Retinal pigment epithelial cell (primary cell): Measurements from ENCODE around the gene C16orf87.

Experiments used
- DNase-seq: peaks from one replicate; pipeline ENCODE4 v3.0.0-alpha.2; 2010; ENCODE audit warnings: low read depth
- H3K4me3 ChIP-seq: 2 replicates; pipeline ENCODE4 v1.5.1; 2011; ENCODE audit warnings: mild to moderate bottlenecking, low read length, control low read depth, moderate library complexity
- TF ChIP-seq, protein P1 (sequence below): conservative IDR thresholded peaks from 2 replicates; pipeline ENCODE4 v1.5.1; 2011; ENCODE audit warnings: low read depth, low read length, control low read depth, inconsistent platforms

The C16orf87 gene

DNA sequence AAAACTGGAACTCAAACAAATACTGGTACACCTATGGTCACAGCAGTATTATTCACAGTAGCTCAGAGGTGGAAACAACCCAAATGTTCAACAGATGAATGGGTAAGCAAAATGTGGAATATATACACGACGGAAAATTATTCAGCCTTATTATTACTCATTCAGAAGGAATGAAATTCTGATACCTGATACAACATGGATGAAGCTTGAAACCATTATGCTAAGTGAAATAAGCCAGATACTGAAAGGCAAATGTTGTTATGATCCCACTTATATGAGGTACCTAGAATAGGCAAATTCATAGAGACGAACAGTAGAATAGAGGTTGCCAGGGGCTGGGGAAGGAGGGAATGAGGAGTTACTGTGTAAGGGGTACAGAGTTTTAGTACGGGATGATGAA lies 55.8 kb downstream of the C16orf87 start:
- DNase-seq: no peak
- H3K4me3 ChIP-seq: no peak overlapping the region
- TF ChIP-seq, protein P1, sequence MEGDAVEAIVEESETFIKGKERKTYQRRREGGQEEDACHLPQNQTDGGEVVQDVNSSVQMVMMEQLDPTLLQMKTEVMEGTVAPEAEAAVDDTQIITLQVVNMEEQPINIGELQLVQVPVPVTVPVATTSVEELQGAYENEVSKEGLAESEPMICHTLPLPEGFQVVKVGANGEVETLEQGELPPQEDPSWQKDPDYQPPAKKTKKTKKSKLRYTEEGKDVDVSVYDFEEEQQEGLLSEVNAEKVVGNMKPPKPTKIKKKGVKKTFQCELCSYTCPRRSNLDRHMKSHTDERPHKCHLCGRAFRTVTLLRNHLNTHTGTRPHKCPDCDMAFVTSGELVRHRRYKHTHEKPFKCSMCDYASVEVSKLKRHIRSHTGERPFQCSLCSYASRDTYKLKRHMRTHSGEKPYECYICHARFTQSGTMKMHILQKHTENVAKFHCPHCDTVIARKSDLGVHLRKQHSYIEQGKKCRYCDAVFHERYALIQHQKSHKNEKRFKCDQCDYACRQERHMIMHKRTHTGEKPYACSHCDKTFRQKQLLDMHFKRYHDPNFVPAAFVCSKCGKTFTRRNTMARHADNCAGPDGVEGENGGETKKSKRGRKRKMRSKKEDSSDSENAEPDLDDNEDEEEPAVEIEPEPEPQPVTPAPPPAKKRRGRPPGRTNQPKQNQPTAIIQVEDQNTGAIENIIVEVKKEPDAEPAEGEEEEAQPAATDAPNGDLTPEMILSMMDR: no peak

DNA sequence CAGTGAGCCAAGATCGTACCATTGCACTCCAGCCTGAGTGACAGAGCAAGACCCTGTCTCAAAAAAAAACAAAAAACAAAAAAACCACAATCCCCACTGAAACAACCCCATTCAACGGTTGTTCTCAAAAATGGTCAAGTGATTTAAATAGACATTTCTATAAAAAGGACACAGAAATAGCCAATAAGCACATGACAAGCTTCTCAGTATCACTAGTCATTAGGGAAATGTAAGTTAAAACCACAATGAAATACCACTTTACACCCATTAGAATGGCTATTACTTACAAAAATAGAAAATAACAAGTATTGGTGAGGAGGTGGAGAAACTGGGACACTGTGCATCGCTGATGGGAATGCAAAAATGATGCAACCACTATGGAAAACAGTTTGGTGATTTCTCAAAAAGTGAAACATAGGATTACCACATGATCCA lies 56.2 kb downstream of the C16orf87 start:
- TF ChIP-seq, protein P1: no peak
- no peak overlapping the region for H3K4me3 ChIP-seq
- no peak for DNase-seq

DNA sequence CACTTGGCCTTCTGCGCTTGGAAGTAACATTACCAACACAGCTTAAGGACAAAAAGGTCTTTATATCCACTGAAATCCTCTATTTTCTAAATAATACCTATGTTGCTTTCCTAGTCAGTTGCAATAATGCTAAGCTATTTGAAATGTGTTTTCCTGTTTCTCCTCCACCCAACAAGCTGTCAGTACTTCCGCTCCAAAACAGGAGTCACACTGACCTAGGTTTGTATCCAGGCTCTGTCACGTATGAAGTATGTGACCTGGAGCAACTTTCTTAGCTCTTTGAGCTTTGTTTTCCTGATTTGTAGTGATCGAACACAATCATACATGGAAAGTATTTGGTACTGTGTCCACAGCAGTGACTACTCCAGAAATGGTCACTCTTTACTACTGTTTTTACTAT lies 58.5 kb downstream of the C16orf87 start:
- no peak for DNase-seq
- H3K4me3 ChIP-seq: no peak overlapping the region
- TF ChIP-seq, protein P1: no peak

DNA sequence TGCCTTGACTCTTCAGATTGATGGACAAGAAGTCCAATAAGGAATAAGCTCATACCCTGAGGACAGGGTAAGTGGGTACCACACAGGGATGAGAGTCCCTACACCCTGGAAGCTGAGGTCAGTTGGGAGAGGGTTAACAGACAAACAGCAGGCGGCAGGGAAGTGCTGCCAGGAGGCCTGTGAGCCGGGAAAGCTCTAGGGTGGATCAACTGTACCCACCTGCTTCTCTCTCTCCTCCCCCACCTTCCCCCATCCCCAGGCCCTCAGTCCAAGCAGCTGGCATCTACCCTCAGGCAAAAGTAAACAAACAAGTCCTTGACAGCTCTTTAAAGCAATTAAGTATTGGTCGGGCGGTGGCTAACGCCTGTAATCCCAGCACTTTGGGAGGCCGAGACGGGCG lies 62.2 kb downstream of the C16orf87 start:
- DNase-seq: no peak
- TF ChIP-seq, protein P1: no peak
- H3K4me3 ChIP-seq: no peak overlapping the region

DNA sequence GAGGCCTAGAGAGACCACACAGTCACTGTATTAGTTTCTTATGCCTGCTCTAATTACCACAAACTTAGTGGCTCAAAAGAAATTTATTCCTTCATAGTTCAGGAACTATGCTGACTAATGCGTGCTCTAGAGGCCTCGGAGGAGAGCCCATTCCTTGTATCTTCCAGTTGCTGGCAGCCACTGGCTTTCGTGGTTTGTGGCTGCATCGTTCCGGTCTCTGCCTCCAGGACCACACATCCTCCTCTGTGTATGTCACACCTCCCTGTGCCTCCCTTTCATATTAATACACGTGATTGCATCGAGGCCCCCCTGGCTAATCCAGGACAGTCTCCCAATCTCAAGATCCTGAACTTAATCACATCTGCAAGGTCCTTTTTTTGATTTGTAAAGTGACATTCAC lies 65.9 kb downstream of the C16orf87 start:
- no peak for DNase-seq
- TF ChIP-seq, protein P1: no peak

DNA sequence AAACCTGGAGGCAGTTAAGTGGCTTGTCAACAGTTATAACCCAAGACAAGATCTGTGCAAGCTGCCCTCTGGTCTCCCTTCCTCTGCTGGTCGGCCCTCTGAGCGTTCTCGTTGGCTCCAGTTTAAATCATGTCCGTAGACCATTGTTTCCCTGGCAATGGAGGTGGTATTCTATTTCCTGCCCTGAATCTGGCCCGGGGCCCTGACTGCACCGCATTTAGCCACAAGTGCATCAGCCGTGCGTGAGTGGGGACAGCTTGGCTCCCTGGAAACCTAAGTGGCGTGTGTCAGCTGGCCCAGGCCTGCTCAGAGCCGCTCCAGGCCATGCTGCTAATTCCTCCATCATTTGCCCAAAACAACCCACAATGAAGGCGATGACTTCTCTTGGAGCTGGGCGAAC lies 67.8 kb downstream of the C16orf87 start:
- DNase-seq: no peak
- H3K4me3 ChIP-seq: no peak overlapping the region
- TF ChIP-seq, protein P1: no peak

More for the DNA sequence above, 65.9 kb downstream of the C16orf87 start:
- H3K4me3 ChIP-seq: no peak overlapping the region

DNA sequence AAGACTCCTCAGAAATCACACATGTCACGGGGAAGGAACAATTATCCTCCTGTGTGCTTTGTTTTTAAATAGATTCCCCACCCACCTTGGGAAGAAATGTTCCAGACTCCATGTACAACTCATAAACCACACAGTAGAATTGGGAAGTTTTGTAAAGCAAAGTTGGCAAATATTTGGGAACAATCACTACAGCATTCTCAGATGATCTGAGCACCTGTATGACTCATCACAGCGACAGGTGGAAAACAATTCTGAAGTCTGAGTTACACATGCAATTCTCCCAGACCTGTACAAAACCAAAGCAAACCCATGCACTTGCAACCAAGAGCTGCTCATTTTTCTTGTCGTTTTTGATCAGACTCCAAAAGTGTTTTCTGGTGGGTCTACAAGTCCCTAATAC lies 68.4 kb downstream of the C16orf87 start:
- TF ChIP-seq, protein P1: no peak
- no peak for DNase-seq
- H3K4me3 ChIP-seq: no peak overlapping the region
